HEK293T (cell line): ENCODE results near the gene ZBED4.

ENCODE experiments used
- ARNT ChIP-seq: fragments of 450-650 bp; IDR thresholded peaks from 2 replicates; pipeline ENCODE4 v1.6.1; 2017; ENCODE audit warnings: mild to moderate bottlenecking
- BHLHE40 ChIP-seq: fragments of 450-650 bp; IDR thresholded peaks from 2 replicates; pipeline ENCODE4 v1.6.1; 2016; ENCODE audit warnings: mild to moderate bottlenecking, moderate library complexity, borderline replicate concordance
- ELF4 ChIP-seq: fragments of 450-650 bp; IDR thresholded peaks from 2 replicates; pipeline ENCODE4 v1.6.1; 2017; ENCODE audit warnings: antibody characterized with exemption
- FOXK2 ChIP-seq: fragments of 450-650 bp; IDR thresholded peaks from 2 replicates; pipeline ENCODE4 v1.6.1; 2016; ENCODE audit warnings: mild to moderate bottlenecking
- FOXM1 ChIP-seq: fragments of 450-650 bp; IDR thresholded peaks from 2 replicates; pipeline ENCODE4 v1.6.1; 2017; ENCODE audit warnings: mild to moderate bottlenecking, borderline replicate concordance
- HDGF ChIP-seq: fragments of 450-650 bp; IDR thresholded peaks from 2 replicates; pipeline ENCODE4 v1.6.1; 2017; ENCODE audit warnings: antibody characterized with exemption, borderline replicate concordance
- LEF1 ChIP-seq: fragments of 450-650 bp; IDR thresholded peaks from 2 replicates; pipeline ENCODE4 v1.6.1; 2017; ENCODE audit warnings: mild to moderate bottlenecking, borderline replicate concordance
- NFRKB ChIP-seq: fragments of 450-650 bp; IDR thresholded peaks from 2 replicates; pipeline ENCODE4 v1.6.1; 2016; ENCODE audit warnings: mild to moderate bottlenecking, moderate library complexity
- SP1 ChIP-seq: fragments of 450-650 bp; IDR thresholded peaks from 2 replicates; pipeline ENCODE4 v1.6.1; 2017
- SUZ12 ChIP-seq: fragments of 450-650 bp; IDR thresholded peaks from 2 replicates; pipeline ENCODE4 v1.6.1; 2016; ENCODE audit warnings: mild to moderate bottlenecking
- TARDBP ChIP-seq: fragments of 450-650 bp; IDR thresholded peaks from 2 replicates; pipeline ENCODE4 v1.6.1; 2016
- ZNF384 ChIP-seq: fragments of 450-650 bp; IDR thresholded peaks from 2 replicates; pipeline ENCODE4 v1.6.1; 2016
- TF ChIP-seq, protein P1 (sequence below): fragments of 450-650 bp; IDR thresholded peaks from 2 replicates; pipeline ENCODE4 v1.6.1; 2016

DNA sequence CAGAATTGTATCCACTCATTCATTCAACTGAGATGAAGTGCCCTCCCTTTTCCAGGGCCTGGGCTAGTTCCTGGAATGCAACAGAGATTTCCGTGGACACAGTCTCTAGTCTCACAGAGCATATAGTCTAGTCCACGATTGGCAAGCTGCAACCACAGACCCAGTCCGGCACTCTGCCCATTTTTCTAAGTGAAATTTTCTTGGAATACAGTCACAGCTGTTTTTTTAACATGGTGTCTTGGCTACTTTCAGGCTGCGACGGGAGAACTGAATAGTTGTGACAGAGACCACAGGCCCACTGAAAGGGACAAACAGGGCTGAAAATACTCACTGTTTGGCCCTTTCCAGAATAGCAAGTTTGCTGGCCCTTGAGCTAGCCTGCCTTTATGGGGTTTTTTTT, 35.4 kb downstream of the ZBED4 start:
- TF ChIP-seq SP1, result no peak
- no peak for TF ChIP-seq LEF1
- TF ChIP-seq HDGF, result no peak
- TF ChIP-seq FOXK2, result no peak
- no peak for TF ChIP-seq TARDBP
- TF ChIP-seq ARNT, result no peak
- no peak for TF ChIP-seq BHLHE40
- no peak for TF ChIP-seq ZNF384
- no peak for TF ChIP-seq SUZ12
- TF ChIP-seq FOXM1, result no peak
- no peak for TF ChIP-seq NFRKB
- TF ChIP-seq, protein P1, sequence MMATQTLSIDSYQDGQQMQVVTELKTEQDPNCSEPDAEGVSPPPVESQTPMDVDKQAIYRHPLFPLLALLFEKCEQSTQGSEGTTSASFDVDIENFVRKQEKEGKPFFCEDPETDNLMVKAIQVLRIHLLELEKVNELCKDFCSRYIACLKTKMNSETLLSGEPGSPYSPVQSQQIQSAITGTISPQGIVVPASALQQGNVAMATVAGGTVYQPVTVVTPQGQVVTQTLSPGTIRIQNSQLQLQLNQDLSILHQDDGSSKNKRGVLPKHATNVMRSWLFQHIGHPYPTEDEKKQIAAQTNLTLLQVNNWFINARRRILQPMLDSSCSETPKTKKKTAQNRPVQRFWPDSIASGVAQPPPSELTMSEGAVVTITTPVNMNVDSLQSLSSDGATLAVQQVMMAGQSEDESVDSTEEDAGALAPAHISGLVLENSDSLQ, result no peak
- no peak for TF ChIP-seq ELF4
